Retinal pigment epithelial cell (primary cell): Measurements from ENCODE around the gene PMF1.

ENCODE experiments used
- DNase-seq: peaks from one replicate; pipeline ENCODE4 v3.0.0-alpha.2; 2010; ENCODE audit warnings: low read depth
- H3K4me3 ChIP-seq: 2 replicates; pipeline ENCODE4 v1.5.1; 2011; ENCODE audit warnings: mild to moderate bottlenecking, low read length, control low read depth, moderate library complexity
- TF ChIP-seq, protein P1 (sequence below): conservative IDR thresholded peaks from 2 replicates; pipeline ENCODE4 v1.5.1; 2011; ENCODE audit warnings: low read depth, low read length, control low read depth, inconsistent platforms

The PMF1 gene

DNA sequence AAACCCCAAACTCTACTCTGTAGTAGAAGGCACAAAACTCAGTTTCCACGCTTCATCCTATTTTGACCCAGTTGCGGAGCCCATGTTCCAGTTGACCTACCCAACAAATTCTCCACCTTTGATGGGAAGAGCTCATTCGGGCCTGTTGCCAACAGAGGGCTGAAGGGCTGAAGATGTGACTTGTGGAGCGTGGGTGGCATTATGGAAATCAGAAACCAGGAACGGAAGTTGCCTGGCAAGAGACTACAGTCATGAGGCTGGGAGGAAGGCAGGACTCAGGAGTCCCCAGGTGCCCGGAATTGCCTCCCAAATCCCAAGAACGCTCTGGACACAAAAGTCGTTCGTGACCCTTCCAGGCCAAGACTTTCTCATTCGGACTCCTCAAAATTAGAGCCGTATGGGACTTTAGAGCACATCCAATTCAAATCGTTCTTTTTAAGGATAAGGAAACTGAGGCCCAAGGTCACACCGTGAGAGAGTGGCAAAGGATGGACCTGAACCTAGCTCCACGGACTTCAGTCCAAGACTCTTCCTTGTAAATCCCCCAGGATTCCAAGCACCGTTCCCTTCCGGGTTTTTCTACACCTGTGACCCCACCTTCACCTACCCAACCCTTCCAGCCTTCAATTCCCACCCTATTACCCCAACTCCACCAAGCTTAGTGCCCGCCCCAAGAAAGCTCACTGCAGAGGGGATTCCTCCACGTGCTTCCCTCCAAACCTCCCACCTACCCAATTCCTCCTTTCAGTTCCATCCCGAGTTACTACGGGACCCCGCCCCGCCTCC, 69.1 kb downstream of the PMF1 start:
- TF ChIP-seq, protein P1, sequence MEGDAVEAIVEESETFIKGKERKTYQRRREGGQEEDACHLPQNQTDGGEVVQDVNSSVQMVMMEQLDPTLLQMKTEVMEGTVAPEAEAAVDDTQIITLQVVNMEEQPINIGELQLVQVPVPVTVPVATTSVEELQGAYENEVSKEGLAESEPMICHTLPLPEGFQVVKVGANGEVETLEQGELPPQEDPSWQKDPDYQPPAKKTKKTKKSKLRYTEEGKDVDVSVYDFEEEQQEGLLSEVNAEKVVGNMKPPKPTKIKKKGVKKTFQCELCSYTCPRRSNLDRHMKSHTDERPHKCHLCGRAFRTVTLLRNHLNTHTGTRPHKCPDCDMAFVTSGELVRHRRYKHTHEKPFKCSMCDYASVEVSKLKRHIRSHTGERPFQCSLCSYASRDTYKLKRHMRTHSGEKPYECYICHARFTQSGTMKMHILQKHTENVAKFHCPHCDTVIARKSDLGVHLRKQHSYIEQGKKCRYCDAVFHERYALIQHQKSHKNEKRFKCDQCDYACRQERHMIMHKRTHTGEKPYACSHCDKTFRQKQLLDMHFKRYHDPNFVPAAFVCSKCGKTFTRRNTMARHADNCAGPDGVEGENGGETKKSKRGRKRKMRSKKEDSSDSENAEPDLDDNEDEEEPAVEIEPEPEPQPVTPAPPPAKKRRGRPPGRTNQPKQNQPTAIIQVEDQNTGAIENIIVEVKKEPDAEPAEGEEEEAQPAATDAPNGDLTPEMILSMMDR, result no peak
- no peak for DNase-seq
- H3K4me3 ChIP-seq, result peak overlapping the region; percentile 81

DNA sequence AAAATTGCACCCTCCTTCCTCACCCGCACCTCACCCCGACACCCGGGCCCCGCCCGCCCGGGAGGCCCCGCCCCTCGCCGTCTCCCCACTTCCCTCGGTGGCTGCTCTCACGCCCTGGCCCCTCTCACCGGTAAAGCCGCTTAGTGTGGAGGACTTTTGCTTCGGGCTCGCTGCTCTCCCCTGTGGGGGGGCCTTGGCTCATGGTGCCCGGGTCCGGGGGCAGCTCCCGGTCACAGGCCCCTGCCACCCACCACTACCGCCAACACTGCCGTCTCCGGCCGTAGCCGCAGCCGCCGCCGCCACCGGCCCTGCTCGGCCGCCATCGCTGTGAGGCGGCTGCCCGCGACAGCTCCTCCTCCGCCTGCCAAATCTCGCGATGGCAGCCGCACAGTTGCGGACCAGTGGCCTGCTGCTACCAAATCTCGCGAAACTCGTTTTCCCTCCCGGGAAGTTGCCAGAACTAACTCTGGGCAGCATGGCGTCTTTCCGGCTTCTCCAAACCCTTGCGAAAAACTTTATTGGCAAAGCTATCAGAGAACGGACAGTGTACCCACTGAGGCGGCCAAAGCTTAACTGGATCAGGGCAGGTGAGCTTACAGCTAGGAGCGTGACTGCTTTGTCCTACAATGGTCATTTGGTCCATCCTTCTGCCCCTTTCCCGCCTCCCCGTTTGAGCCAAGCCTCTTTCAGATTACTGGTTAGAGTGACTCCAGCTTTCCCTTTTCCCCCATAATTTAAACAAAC, 69.8 kb downstream of the PMF1 start, which contains the start of gene SMG5:
Gene SMG5, minus strand, starts transcription at position 347 of the 744 bp plus-strand sequence. Its CDS starts 145 bp downstream, at position 202.
- H3K4me3 ChIP-seq, result peak within 1 kb of the TSS; percentile 81
- TF ChIP-seq, protein P1, result no peak

DNA sequence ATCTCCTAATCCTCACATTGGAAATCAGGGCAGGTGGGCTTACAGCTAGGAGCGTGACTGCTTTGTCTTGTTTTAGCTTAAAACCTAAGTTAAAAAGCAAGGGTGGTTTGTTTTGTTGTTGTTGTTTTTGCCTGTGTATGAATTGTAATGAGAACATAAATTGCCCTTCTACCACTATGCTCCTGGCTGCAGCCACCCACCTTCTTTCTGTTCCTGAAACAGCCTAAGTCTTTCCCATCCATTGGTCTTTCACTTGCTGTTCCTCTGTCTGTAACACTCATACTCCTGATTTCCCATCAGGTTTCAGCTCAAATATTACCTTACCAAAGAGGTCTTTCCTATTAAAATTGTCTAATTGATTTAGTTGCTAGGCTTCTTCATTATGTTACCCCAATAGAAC, 70.7 kb downstream of the PMF1 start:
- no peak for DNase-seq
- TF ChIP-seq, protein P1, result no peak
- H3K4me3 ChIP-seq, result peak overlapping the region; percentile 81

More for the DNA sequence above, 69.8 kb downstream of the PMF1 start, which contains the start of gene SMG5:
- DNase-seq, result peak; percentile 97

DNA sequence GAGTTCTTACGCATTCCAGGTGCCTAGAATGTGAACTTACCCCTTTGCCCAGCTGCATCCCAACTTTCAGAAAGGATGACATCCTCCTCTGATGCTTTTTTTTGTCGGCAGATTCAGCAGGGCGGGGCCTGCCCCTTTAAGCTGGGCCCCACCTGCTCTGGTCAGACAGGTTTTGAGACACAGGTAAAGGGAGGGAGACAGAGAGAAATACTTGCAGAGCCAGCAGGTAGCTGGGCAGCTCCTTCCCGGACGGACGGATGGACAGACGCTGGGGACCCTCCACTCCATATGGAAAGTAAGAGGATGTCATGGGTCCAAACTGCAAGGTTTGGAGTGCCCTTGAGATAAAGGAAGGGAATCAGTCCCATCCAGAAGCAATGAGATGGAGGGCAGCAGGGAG, 71.3 kb downstream of the PMF1 start, which contains the start of gene TMEM79:
Gene TMEM79, plus strand, starts transcription at position 214 of the 400 bp plus-strand sequence. CDS start 902 bp downstream, outside the sequence.
- TF ChIP-seq, protein P1, result no peak
- DNase-seq, result no peak
- H3K4me3 ChIP-seq, result peak within 1 kb of the TSS; percentile 81

DNA sequence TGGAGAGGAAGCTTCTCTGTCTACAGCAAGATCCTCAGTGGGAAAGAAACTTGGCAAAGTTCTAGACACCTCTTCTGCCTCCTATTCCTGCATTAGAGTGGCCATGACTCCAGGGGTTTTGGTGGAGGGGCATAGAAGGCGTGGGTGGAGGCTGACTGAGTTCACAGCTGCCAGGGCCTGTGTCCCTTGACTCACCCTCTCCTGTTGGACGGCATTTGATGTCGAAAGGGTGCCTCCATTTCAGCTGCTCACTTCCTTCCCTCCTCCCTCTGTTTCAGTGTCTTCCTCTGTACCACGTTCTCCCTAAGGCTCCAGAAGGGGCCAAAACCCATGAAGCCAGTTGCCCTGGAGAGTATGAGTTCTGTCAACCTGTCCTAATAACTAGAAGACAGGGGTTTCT, 72.0 kb downstream of the PMF1 start:
- TF ChIP-seq, protein P1, result no peak
- no peak for DNase-seq
- no peak overlapping the region for H3K4me3 ChIP-seq

DNA sequence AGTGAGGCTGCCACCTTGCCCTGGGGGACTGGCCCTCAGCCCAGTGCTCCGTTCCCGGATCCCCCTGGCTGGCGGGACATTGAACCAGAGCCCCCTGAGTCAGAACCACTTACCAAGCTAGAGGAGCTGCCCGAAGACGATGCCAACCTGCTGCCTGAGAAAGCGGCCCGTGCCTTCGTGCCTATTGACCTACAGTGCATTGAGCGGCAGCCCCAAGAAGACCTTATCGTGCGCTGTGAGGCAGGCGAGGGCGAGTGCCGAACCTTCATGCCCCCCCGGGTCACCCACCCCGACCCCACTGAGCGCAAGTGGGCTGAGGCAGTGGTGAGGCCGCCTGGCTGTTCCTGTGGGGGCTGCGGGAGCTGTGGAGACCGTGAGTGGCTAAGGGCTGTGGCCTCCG, 72.6 kb downstream of the PMF1 start:
- no peak overlapping the region for H3K4me3 ChIP-seq
- no peak for DNase-seq
- TF ChIP-seq, protein P1, result no peak

DNA sequence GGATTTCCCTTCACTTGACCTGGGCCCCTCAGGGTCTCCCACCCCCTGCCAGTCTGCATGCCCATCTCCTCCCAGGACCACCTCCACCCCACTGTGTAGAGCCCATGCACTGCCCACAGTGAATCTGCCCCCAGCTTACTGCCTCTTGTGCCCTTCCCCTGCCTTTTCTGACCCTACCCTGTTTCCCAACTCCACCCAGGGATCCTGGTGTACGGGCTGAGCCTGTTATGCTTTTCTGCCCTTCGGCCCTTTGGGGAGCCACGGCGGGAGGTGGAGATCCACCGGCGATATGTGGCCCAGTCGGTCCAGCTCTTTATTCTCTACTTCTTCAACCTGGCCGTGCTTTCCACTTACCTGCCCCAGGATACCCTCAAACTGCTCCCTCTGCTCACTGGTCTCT, 73.3 kb downstream of the PMF1 start:
- TF ChIP-seq, protein P1, result no peak
- DNase-seq, result no peak
- no peak overlapping the region for H3K4me3 ChIP-seq
